ENCODE results near the gene TRHDE.
"Not testable (repeated sequence)": the region's sequence is repeated elsewhere in the genome, so short reads cannot be mapped to it uniquely, and the experiment has no call there.

Gene TRHDE

GRCh38 chr12:72453066-72453465 lies 180.9 kb downstream of the TRHDE start:
- no peak for DNase-seq

GRCh38 chr12:72453550-72453949 lies 181.4 kb downstream of the TRHDE start:
- no peak for DNase-seq

- no peak for DNase-seq
Measured at GRCh38 chr12:72464471-72464870, 192.3 kb downstream of the TRHDE start.

- no peak for DNase-seq
Measured at GRCh38 chr12:72465155-72465554, 193.0 kb downstream of the TRHDE start.

- no peak for DNase-seq
Measured at GRCh38 chr12:72465940-72466630, 193.9 kb downstream of the TRHDE start.

- DNase-seq, result no peak
Measured at GRCh38 chr12:72467985-72468384, 195.8 kb downstream of the TRHDE start.

- no peak for DNase-seq
Measured at GRCh38 chr12:72468505-72468904, 196.3 kb downstream of the TRHDE start.

GRCh38 chr12:72471806-72472205 lies 199.6 kb downstream of the TRHDE start:
- DNase-seq, result no peak

GRCh38 chr12:72472350-72472749 lies 200.2 kb downstream of the TRHDE start:
- DNase-seq, result no peak

- no peak for DNase-seq
Measured at GRCh38 chr12:72476301-72476700, 204.1 kb downstream of the TRHDE start.

- DNase-seq, result no peak
Measured at GRCh38 chr12:72485017-72485701, 213.0 kb downstream of the TRHDE start.

GRCh38 chr12:72491426-72491825 lies 219.3 kb downstream of the TRHDE start:
- DNase-seq, result no peak

- DNase-seq, result no peak
Measured at GRCh38 chr12:72493407-72493806, 221.2 kb downstream of the TRHDE start.

- DNase-seq, result no peak
Measured at GRCh38 chr12:72498354-72498753, 226.2 kb downstream of the TRHDE start.

- DNase-seq, result no peak
Measured at GRCh38 chr12:72499244-72499643, 227.1 kb downstream of the TRHDE start.

GRCh38 chr12:72502546-72502945 lies 230.4 kb downstream of the TRHDE start:
- no peak for DNase-seq

- no peak for DNase-seq
Measured at GRCh38 chr12:72505227-72505626, 233.1 kb downstream of the TRHDE start.

- no peak for DNase-seq
Measured at GRCh38 chr12:72509891-72510290, 237.7 kb downstream of the TRHDE start.

- DNase-seq, result no peak
Measured at GRCh38 chr12:72510772-72511171, 238.6 kb downstream of the TRHDE start.

GRCh38 chr12:72511498-72511897 lies 239.3 kb downstream of the TRHDE start:
- no peak for DNase-seq

GRCh38 chr12:72511906-72512305 lies 239.7 kb downstream of the TRHDE start:
- no peak for DNase-seq

GRCh38 chr12:72520044-72520678 lies 248.0 kb downstream of the TRHDE start:
- DNase-seq, result not testable (repeated sequence)

- DNase-seq, result no peak
Measured at GRCh38 chr12:72521326-72521725, 249.2 kb downstream of the TRHDE start.

- DNase-seq, result no peak
Measured at GRCh38 chr12:72522411-72522810, 250.2 kb downstream of the TRHDE start.

Data from stimulated activated CD4-positive, alpha-beta T cell treated with anti-CD3 and anti-CD28 coated beads, Interleukin-4, amount 100 ng/mL, for 4 hours (primary cell).